IPS-15b (cell line): ENCODE data around the gene RBM25.
"Not testable (repeated sequence)": the region's sequence is repeated elsewhere in the genome, so short reads cannot be mapped to it uniquely, and the experiment has no call there.

ENCODE experiments used
- H3K27me3 ChIP-seq: one replicate; pipeline ENCODE4 v1.6.1; 2013; ENCODE audit warnings: low read length; ENCODE audit not compliant: control insufficient read depth, insufficient read depth
- H3K36me3 ChIP-seq: one replicate; pipeline ENCODE4 v1.6.1; 2013; ENCODE audit warnings: low read length; ENCODE audit not compliant: control insufficient read depth, insufficient read depth
- H3K4me1 ChIP-seq: one replicate; pipeline ENCODE4 v1.6.1; 2013; ENCODE audit warnings: mild to moderate bottlenecking, low read length; ENCODE audit not compliant: control insufficient read depth, insufficient read depth
- H3K4me3 ChIP-seq: one replicate; pipeline ENCODE4 v1.5.1; 2013; ENCODE audit warnings: low read depth, low read length
- H3K9ac ChIP-seq: one replicate; pipeline ENCODE4 v1.6.1; 2013; ENCODE audit warnings: low read depth, mild to moderate bottlenecking, low read length
- H3K9me3 ChIP-seq: one replicate; pipeline ENCODE4 v1.6.1; 2013; ENCODE audit warnings: mild to moderate bottlenecking, low read length; ENCODE audit not compliant: control insufficient read depth, insufficient read depth

RBM25 gene

DNA sequence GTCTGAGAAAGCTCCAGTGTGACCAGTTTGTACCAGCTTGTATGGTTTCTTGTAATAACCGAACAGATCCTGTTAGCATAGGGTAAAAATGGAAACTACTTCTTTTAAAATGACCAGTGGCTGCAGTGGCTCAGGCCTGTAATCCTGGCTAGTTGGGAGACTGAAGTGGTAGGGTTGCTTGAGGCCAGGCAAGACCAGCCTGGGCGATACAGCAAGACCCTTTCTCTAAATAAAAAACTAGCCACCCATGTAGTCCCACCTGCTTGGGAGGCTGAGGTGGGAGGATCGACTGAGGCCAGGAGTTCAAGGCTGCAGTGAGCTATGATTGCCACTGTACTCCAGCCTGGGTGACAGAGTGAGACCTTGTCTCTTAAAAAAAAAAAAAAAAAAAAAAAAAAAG, 85.3 kb downstream of the RBM25 start:
- H3K4me1 ChIP-seq, result peaks cover 3% of the 10 kb centered on the region
- no peak overlapping the region for H3K9ac ChIP-seq
- H3K36me3 ChIP-seq, result peaks cover 2% of the 10 kb centered on the region

DNA sequence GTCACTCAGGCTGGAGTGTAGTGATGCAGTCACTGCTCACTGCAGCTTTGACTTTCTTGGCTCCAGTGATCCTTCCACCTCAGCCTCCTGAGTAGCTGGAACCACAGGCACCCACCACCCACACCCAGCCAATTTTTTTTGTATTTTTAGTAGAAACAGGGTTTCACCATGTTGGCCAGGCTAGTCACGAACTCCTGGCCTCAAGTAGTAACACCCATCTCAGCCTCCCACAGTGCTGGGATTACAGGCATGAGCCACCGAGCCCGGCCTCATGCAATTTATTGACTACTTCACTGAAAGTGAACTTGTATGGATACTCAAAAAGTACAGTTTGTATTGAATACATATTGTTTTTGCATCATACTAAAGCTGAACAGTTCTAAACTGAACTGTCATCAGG, 87.0 kb downstream of the RBM25 start:
- H3K27me3 ChIP-seq, result no peaks in the 10 kb centered on the region
- H3K4me3 ChIP-seq, result no peak overlapping the region
- peaks cover 3% of the 10 kb centered on the region for H3K4me1 ChIP-seq
- H3K9me3 ChIP-seq, result no peaks in the 10 kb centered on the region
- peaks cover 2% of the 10 kb centered on the region for H3K36me3 ChIP-seq
- no peak overlapping the region for H3K9ac ChIP-seq

More for the DNA sequence above, 85.3 kb downstream of the RBM25 start:
- H3K4me3 ChIP-seq, result no peak overlapping the region
- H3K27me3 ChIP-seq, result no peaks in the 10 kb centered on the region
- H3K9me3 ChIP-seq, result no peaks in the 10 kb centered on the region

DNA sequence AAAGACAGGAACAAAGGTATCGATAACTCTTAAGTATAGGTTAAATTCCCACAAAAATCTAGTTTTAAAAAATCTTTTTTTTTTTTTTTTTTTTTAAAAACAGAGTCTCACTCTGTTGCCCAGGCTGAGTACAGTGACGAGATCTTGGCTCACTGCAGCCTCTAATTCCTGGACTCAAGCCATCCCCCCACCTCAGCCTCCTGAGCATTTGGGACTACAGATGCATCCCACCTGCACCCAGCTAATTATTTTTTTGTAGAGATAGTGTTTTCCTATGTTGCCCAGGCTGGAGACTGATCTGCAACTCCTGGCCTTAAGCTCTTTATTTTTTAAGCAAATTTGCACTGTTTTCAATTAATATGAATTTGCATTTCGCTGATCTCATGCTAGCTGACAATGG, 87.8 kb downstream of the RBM25 start:
- H3K9me3 ChIP-seq, result no peaks in the 10 kb centered on the region
- H3K27me3 ChIP-seq, result no peaks in the 10 kb centered on the region
- peaks cover 2% of the 10 kb centered on the region for H3K36me3 ChIP-seq
- no peak overlapping the region for H3K4me3 ChIP-seq
- H3K9ac ChIP-seq, result no peak overlapping the region
- H3K4me1 ChIP-seq, result peaks cover 3% of the 10 kb centered on the region

DNA sequence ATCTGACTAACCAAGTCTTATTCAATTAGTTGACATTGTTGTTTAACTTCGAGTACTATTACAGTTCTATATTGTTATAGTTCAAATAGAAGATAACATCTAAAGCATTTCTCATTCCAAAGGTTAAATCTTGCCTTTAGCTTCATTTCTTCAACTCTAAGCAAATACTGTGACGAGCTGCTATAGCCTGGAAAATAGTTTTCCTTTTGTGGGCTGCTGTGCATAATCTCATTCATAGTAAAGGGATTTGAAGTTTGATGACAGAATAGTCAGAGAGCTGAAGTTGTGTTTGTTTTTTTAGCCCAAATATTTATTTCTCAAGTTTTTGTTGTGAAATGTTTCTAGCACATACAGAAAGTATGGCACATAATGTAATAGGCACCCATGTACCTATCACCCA, 91.4 kb downstream of the RBM25 start:
- Histone ChIP-seq H3K9ac (no peak overlapping the region), H3K36me3 (peaks cover 2% of the 10 kb centered on the region)

DNA sequence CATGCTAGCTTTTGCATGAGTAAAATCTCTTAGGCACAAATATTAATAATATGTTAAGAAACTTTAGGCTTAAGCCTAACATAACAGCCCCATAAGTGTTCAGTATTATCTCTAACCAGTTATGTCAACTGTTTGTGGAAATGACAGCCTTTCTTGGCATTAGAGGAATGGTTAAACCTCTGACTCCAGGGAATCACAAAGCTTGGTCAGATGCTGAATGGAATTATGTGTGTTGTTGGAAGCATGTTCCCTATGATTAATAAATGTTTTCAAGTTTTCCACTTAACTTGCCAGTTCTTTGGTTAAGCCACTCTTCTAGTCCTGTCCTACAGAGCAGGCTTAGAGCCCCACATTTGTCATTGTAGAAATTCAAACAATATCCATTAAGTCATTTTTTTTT, 94.9 kb downstream of the RBM25 start:
- Histone ChIP-seq H3K27me3 (no peaks in the 10 kb centered on the region), H3K4me3 (no peak overlapping the region), H3K36me3 (peaks cover 7% of the 10 kb centered on the region), H3K9ac (no peak overlapping the region), H3K9me3 (no peaks in the 10 kb centered on the region), H3K4me1 (no peaks in the 10 kb centered on the region)

More for the DNA sequence above, 91.4 kb downstream of the RBM25 start:
- no peak overlapping the region for H3K4me3 ChIP-seq
- no peaks in the 10 kb centered on the region for H3K27me3 ChIP-seq
- H3K4me1 ChIP-seq, result no peaks in the 10 kb centered on the region
- no peaks in the 10 kb centered on the region for H3K9me3 ChIP-seq

DNA sequence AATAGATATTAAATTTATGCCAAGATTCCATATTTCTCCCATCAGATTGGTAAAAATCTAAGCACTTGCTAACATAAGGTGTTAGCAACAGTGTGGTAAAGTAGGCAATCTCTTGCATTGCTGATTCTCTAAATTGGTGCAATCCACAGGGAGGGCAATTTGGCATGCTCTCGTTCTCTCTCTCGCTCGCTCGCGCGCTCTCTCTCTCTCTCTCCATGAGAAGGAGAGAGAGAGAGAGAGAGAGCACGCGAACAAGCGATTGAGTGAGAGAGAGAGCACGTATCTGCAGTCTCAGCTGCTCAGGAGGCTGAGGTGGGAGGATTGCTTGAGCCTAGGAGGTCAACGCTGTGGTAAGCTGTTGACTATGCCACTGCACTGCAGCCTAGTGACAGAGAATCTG, 103.9 kb downstream of the RBM25 start:
- Histone ChIP-seq H3K36me3 (peaks cover 7% of the 10 kb centered on the region), H3K9me3 (no peaks in the 10 kb centered on the region), H3K27me3 (no peaks in the 10 kb centered on the region), H3K9ac (no peak overlapping the region), H3K4me3 (no peak overlapping the region), H3K4me1 (no peaks in the 10 kb centered on the region)

DNA sequence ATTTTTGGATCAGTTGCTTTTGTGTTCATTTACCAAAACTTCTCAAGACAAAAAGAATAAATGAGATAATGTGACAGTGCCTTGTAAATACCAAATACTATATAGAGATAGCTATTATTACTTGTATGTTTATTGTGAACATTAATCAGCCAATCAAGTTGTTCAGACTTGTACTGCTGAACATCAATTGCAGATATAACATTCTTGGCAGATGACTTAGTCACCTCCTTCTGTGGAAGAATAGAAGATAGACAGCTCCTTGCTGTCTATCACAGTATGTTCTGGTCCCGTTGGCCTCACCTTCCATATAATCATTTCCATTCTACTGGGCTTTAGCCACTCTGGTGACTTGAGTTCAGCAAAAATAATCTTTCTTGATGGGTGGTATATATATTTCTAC, 108.1 kb downstream of the RBM25 start:
- H3K4me3 ChIP-seq, result no peak overlapping the region
- H3K9me3 ChIP-seq, result no peaks in the 10 kb centered on the region
- no peak overlapping the region for H3K9ac ChIP-seq
- H3K4me1 ChIP-seq, result peaks cover 12% of the 10 kb centered on the region
- H3K27me3 ChIP-seq, result no peaks in the 10 kb centered on the region
- H3K36me3 ChIP-seq, result peaks cover 12% of the 10 kb centered on the region

DNA sequence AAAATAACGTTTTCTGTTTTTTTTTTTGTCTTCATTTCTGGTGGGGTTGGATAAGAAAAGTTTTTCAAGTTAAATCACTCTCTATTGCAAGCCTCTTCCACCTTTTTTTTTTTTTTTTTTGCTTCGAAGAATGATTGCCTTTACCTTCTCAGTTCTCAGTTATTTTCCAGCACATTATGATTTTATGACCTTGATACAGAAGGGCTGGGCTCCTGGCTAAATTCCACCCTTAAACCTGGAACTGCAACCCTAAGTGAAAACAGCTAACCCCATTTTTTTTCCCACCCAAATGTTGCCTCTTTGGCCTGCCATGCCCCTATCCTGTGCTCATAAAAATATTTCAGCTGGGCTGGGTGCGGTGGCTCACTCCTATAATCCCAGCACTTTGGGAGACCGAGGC, 109.4 kb downstream of the RBM25 start:
- Histone ChIP-seq H3K4me1 (peaks cover 12% of the 10 kb centered on the region), H3K9me3 (no peaks in the 10 kb centered on the region), H3K27me3 (no peaks in the 10 kb centered on the region), H3K9ac (no peak overlapping the region), H3K36me3 (peaks cover 12% of the 10 kb centered on the region), H3K4me3 (no peak overlapping the region)

DNA sequence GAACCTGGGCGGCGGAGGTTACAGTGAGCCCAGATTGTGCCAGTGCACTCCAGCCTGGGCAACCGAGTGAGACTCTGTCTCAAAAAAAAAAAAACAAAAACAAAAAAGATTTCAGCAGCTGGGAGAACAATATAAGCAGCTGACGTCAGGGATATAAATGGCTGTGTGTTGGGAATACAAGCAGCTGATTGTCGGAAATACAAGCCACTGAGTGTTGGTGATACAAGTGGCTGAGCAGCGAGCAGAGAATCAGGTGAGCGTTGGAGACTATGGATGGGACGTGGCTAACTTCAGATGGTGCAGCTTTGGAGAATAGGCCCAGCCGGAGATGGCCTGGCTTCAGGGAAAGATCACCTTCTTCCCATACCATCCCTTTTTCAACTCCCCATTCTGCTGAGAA, 109.9 kb downstream of the RBM25 start:
- Histone ChIP-seq H3K9ac (no peak overlapping the region), H3K36me3 (peaks cover 12% of the 10 kb centered on the region), H3K4me1 (peaks cover 12% of the 10 kb centered on the region), H3K4me3 (no peak overlapping the region), H3K27me3 (no peaks in the 10 kb centered on the region), H3K9me3 (no peaks in the 10 kb centered on the region)

DNA sequence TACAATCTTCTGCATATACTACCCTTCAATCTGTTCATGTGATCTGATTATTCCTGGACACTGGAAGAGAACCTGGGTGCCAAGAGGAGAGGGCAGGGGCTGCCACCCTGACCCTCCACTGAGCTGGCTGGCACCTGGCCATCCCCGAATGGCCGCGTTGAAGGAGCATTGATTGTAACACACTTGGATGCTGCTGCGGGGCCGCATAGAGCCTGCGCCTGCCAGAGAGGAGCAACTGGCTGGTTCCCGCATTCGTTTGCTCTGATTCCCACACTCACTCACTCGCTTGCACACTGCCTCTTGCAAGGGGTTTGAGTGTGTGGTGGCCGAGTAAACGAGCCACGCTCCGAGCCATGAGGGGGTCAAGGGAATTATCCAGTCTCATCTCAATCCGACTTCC, 110.4 kb downstream of the RBM25 start:
- Histone ChIP-seq H3K4me3 (no peak overlapping the region), H3K36me3 (peaks cover 12% of the 10 kb centered on the region), H3K4me1 (peaks cover 12% of the 10 kb centered on the region), H3K27me3 (no peaks in the 10 kb centered on the region), H3K9me3 (no peaks in the 10 kb centered on the region), H3K9ac (no peak overlapping the region)

DNA sequence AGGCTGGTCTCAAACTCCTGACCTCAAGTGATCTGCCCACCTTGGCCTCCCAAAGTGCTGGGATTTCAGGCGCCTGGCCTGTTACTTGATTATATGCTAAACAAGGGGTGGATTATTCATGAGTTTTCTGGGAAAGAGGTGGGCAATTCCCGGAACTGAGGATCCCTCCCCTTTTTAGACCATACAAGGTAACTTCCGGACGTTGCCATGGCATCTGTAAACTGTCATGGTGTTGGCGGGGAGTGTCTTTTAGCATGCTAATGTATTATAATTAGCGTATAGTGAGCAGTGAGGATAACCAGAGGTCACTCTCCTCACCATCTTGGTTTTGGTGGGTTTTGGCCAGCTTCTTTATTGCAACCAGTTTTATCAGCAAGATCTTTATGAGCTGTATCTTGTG, 111.5 kb downstream of the RBM25 start:
- H3K4me1 ChIP-seq, result peaks cover 12% of the 10 kb centered on the region
- H3K27me3 ChIP-seq, H3K9ac ChIP-seq, H3K9me3 ChIP-seq, H3K4me3 ChIP-seq: not testable (repeated sequence)
- H3K36me3 ChIP-seq, result peaks cover 12% of the 10 kb centered on the region

DNA sequence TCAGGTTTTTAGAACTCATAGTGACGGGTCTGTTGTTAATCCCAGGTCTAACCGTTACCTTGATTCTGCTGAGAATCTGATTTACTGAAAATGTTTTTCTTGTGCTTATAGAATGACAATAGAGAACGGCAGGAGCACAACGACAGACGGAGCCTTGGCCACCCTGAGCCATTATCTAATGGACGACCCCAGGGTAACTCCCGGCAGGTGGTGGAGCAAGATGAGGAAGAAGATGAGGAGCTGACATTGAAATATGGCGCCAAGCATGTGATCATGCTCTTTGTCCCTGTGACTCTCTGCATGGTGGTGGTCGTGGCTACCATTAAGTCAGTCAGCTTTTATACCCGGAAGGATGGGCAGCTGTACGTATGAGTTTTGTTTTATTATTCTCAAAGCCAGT, 112.4 kb downstream of the RBM25 start:
- Histone ChIP-seq H3K4me3 (no peak overlapping the region), H3K9ac (no peak overlapping the region), H3K4me1 (peaks cover 12% of the 10 kb centered on the region), H3K36me3 (peaks cover 12% of the 10 kb centered on the region), H3K9me3 (no peaks in the 10 kb centered on the region), H3K27me3 (no peaks in the 10 kb centered on the region)

DNA sequence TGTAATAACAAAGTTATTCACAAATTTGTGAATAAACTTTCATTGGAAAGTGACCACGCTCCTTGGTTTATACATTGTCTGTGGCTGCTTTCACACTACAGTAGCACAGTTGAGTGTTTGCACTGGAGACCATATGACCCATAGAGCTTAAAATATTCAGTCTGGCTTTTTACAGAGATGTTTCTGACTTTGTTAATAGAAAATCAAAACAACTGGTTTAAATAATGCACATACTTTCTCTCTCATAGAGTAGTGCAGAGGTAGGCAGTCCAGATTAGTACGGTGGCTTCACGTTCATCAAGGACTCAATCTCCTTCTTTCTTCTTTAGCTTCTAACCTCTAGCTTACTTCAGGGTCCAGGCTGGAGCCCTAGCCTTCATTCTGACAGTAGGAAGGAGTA, 114.2 kb downstream of the RBM25 start:
- Histone ChIP-seq H3K27me3 (no peaks in the 10 kb centered on the region), H3K4me3 (no peak overlapping the region), H3K9me3 (no peaks in the 10 kb centered on the region), H3K9ac (no peak overlapping the region), H3K4me1 (peaks cover 12% of the 10 kb centered on the region), H3K36me3 (peaks cover 12% of the 10 kb centered on the region)
